ENCODE data around the gene TRMT1L.

TRMT1L gene

DNA sequence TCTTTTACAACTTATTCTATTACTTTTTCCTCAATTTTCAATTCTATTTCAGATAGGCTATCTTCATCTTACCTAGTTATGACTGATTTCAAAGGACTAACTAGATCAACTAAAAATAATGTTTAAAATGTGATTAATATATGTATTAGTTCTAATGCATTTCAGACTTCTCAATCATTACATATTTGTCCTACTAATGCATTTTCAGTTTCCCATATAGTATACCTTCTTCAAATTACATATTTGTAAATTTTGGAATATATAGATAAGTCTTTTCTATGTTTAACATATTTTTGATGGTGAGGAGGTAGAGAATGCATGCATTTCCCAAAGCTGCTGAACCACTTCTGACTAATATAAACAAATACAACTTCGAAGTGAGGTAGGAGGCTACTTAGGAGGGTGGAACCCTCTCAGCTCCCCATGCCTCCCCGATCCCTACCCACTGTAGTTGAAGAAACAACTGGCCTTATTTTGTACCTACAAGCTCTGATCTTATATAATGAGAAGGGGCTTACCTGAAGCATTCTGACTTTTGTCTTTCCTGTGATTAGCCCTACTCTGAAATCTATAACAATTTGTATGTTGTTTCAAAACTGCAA lies 1.7 kb downstream of the TRMT1L start:
- DNase-seq (no peak), ATAC-seq (replicated peaks) (no peak)
- Mint-ChIP-seq H3K9me3 (no peaks in the 10 kb centered on the region), H3K4me3 (peak overlapping the region in 1 of 2 donors; percentile 99), H3K27ac (peak overlapping the region; percentile 98), H3K36me3 (ENCODE audit: insufficient read depth) (peaks cover 26% of the 10 kb centered on the region), H3K27me3 (no peaks in the 10 kb centered on the region), H3K4me1 (ENCODE audit: low read depth in 2 of 2) (peaks cover 14 to 34% of the 10 kb centered on the region in 2 donors)

DNA sequence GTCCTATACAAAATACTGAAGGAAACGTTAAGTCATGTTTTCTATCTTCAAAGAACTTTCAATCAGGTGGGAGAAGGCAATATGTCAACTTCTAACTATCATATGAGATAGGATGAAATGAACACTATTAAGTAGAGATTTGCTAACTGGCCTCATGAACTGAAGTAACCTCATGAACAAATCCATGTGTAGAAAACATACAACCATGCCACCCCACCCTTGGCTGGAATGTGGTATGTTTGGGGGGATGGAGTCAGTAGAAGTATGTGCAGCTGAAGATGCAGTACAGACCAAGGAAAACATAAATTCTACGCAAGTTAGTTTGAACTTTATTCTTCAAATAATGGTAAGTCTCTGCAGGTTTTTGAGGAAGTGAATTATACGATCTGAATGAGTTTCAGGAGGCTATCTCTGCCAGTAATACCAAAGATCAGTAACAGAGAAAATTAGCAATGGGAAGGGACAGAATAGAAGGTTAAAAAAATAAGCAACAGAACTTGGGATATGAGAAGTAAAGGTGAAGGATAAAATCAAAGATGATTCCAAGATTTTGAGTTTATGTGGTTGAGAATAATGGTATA lies 4.5 kb downstream of the TRMT1L start:
- Mint-ChIP-seq H3K4me1 (ENCODE audit: low read depth in 2 of 2) (peaks cover 7 to 34% of the 10 kb centered on the region in 2 donors), H3K4me3 (no peak overlapping the region), H3K36me3 (ENCODE audit: insufficient read depth) (peaks cover 39% of the 10 kb centered on the region), H3K27me3 (no peaks in the 10 kb centered on the region), H3K27ac (no peak overlapping the region), H3K9me3 (no peaks in the 10 kb centered on the region)
- no peak for ATAC-seq (replicated peaks)
- DNase-seq: no peak

GRCh38 chr1:185151215-185151614 lies 5.5 kb downstream of the TRMT1L start:
- DNase-seq (no peak), ATAC-seq (replicated peaks) (no peak)
- Mint-ChIP-seq H3K4me3 (no peak overlapping the region), H3K9me3 (no peaks in the 10 kb centered on the region), H3K36me3 (ENCODE audit: insufficient read depth) (peaks cover 36% of the 10 kb centered on the region), H3K27me3 (no peaks in the 10 kb centered on the region), H3K27ac (no peak overlapping the region), H3K4me1 (ENCODE audit: low read depth in 2 of 2) (peaks cover 7 to 32% of the 10 kb centered on the region in 2 donors)

- H3K27me3 Mint-ChIP-seq: no peaks in the 10 kb centered on the region
- no peak overlapping the region for H3K27ac Mint-ChIP-seq
- DNase-seq (no peak), ATAC-seq (replicated peaks) (no peak)
- H3K4me3 Mint-ChIP-seq: no peak overlapping the region
- no peaks in the 10 kb centered on the region for H3K9me3 Mint-ChIP-seq
- peaks cover 0 to 6% of the 10 kb centered on the region in 2 donors for H3K4me1 Mint-ChIP-seq (ENCODE audit: low read depth in 2 of 2)
- H3K36me3 Mint-ChIP-seq (ENCODE audit: insufficient read depth): peaks cover 54% of the 10 kb centered on the region
Observed at GRCh38 chr1:185144233-185144632, 12.5 kb downstream of the TRMT1L start.

DNA sequence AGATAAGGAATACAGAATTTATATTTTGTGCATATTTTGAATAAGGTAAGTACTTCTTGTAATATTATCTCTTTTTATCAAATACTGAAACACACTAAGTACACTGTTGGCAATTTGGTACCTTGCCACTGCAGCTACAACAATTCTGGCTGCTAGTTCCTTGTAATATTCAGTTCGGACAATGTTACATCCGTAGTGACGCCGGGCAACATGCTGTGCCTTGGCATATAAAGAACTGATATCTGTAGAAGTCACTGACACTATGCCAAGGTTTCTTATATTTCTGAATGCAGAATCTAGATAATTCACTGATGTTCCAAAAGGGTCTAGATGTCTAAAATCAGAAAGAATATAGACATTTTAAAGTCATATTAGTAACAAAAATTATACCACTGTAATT lies 17.5 kb downstream of the TRMT1L start:
- Mint-ChIP-seq H3K4me1 (ENCODE audit: low read depth in 2 of 2) (no peaks in the 10 kb centered on the region), H3K4me3 (no peak overlapping the region), H3K9me3 (no peaks in the 10 kb centered on the region), H3K27ac (no peak overlapping the region), H3K27me3 (no peaks in the 10 kb centered on the region), H3K36me3 (ENCODE audit: insufficient read depth) (peaks cover 49% of the 10 kb centered on the region)
- DNase-seq: no peak
- no peak for ATAC-seq (replicated peaks)

DNA sequence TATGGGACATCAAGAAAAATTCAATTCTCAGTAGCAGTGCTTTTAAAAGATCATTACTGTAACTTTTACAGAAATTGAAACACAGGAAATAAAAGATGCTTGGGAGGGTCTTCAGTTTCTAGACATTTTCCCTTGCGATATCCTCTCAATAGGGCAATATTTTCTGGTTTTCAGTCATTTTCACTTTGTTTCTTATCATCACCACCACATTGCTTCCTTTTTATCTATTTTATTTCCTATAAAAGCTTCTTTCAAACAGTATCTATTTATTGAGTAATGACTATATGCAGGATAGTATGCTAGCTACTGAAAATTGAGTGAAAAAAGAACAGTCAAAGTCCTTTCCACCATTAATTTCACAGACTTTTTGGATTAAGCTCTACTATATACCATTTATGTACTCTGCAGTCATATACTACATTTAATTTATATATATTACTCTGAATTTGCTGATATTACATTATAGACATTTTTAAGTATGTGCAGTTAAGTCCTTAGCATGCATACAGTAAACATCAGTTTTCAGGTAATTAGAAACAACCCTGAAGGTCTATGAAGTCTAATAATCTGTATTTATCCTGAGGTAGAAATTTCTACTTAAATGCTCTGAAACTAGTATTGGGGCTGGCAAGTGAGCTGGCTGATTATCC lies 18.7 kb downstream of the TRMT1L start:
- no peaks in the 10 kb centered on the region for H3K4me1 Mint-ChIP-seq (ENCODE audit: low read depth in 2 of 2)
- H3K27ac Mint-ChIP-seq: peak overlapping the region in 1 of 2 donors; percentile 12
- no peaks in the 10 kb centered on the region for H3K27me3 Mint-ChIP-seq
- DNase-seq (no peak), ATAC-seq (replicated peaks) (no peak)
- H3K9me3 Mint-ChIP-seq: no peaks in the 10 kb centered on the region
- H3K36me3 Mint-ChIP-seq (ENCODE audit: insufficient read depth): peaks cover 55% of the 10 kb centered on the region
- no peak overlapping the region for H3K4me3 Mint-ChIP-seq

DNA sequence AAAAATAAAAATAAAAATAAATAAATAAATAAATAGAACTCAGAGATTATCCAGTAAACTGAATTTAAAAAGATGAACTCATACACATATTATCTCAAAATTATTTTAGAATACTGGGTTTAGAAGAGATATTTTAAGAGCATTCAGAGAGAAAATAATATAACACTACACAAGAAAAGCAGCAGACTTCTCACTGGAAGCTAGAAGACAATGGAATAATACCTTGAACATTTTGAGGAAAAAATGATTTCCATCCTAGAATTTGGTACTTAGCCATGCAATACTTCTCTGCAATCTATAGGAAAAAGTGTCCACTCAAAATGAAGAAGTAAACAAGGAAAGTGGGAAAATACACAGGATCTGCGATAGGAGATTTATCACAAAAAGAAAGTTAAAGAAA lies 24.2 kb downstream of the TRMT1L start:
- Mint-ChIP-seq H3K4me1 (ENCODE audit: low read depth in 2 of 2) (no peaks in the 10 kb centered on the region), H3K36me3 (ENCODE audit: insufficient read depth) (peaks cover 63% of the 10 kb centered on the region), H3K27ac (no peak overlapping the region), H3K9me3 (peaks cover 0 to 2% of the 10 kb centered on the region in 2 donors), H3K27me3 (no peaks in the 10 kb centered on the region), H3K4me3 (no peak overlapping the region)
- no peak for ATAC-seq (replicated peaks)
- no peak for DNase-seq

GRCh38 chr1:185129708-185130107 lies 27.0 kb downstream of the TRMT1L start:
- no peaks in the 10 kb centered on the region for H3K4me1 Mint-ChIP-seq (ENCODE audit: low read depth in 2 of 2)
- no peak overlapping the region for H3K27ac Mint-ChIP-seq
- peaks cover 69% of the 10 kb centered on the region for H3K36me3 Mint-ChIP-seq (ENCODE audit: insufficient read depth)
- DNase-seq (no peak), ATAC-seq (replicated peaks) (no peak)
- H3K27me3 Mint-ChIP-seq: no peaks in the 10 kb centered on the region
- H3K9me3 Mint-ChIP-seq: peaks cover 0 to 2% of the 10 kb centered on the region in 2 donors
- H3K4me3 Mint-ChIP-seq: no peak overlapping the region

- no peaks in the 10 kb centered on the region for H3K27me3 Mint-ChIP-seq
- ATAC-seq (replicated peaks) (no peak), DNase-seq (no peak)
- peaks cover 9 to 20% of the 10 kb centered on the region in 2 donors for H3K9me3 Mint-ChIP-seq
- no peaks in the 10 kb centered on the region for H3K36me3 Mint-ChIP-seq (ENCODE audit: insufficient read depth)
- no peak overlapping the region for H3K27ac Mint-ChIP-seq
- H3K4me3 Mint-ChIP-seq: no peak overlapping the region
- peaks cover 0 to 6% of the 10 kb centered on the region in 2 donors for H3K4me1 Mint-ChIP-seq (ENCODE audit: low read depth in 2 of 2)
Observed at GRCh38 chr1:185112356-185112755, 44.4 kb downstream of the TRMT1L start.

- H3K4me3 Mint-ChIP-seq: no peak overlapping the region
- peaks cover 0 to 6% of the 10 kb centered on the region in 2 donors for H3K4me1 Mint-ChIP-seq (ENCODE audit: low read depth in 2 of 2)
- no peaks in the 10 kb centered on the region for H3K27me3 Mint-ChIP-seq
- no peak for ATAC-seq (replicated peaks)
- peaks cover 9 to 20% of the 10 kb centered on the region in 2 donors for H3K9me3 Mint-ChIP-seq
- H3K36me3 Mint-ChIP-seq (ENCODE audit: insufficient read depth): no peaks in the 10 kb centered on the region
- H3K27ac Mint-ChIP-seq: no peak overlapping the region
- no peak for DNase-seq
Observed at GRCh38 chr1:185111873-185112272, 44.9 kb downstream of the TRMT1L start.

DNA sequence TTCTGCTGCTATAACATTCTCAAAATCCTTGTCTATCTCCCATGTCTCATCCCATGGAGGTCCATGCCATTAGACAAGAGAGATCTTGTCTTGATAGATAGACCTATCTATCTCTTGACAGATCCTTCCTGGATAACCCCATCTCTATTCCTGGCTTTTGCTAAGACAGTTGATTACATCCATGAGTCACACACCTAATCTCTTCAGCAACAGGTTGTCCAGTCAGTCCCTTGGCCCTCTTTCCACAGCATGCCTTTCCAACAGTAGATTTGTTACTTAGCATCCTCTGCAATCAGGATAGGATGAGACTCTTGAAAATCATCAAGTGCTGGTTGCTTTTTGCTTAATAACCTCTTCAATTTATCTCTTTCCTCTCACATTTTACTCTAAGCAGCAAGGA lies 46.6 kb downstream of the TRMT1L start:
- no peak overlapping the region for H3K4me3 Mint-ChIP-seq
- no peak overlapping the region for H3K27ac Mint-ChIP-seq

GRCh38 chr1:185108321-185108720 lies 48.4 kb downstream of the TRMT1L start:
- H3K4me3 Mint-ChIP-seq: no peak overlapping the region
- H3K4me1 Mint-ChIP-seq (ENCODE audit: low read depth in 2 of 2): peaks cover 0 to 6% of the 10 kb centered on the region in 2 donors
- ATAC-seq (replicated peaks) (no peak), DNase-seq (no peak)
- H3K36me3 Mint-ChIP-seq (ENCODE audit: insufficient read depth): no peaks in the 10 kb centered on the region
- no peak overlapping the region for H3K27ac Mint-ChIP-seq
- no peaks in the 10 kb centered on the region for H3K27me3 Mint-ChIP-seq
- H3K9me3 Mint-ChIP-seq: peaks cover 9 to 20% of the 10 kb centered on the region in 2 donors

More for the DNA sequence above, 46.6 kb downstream of the TRMT1L start:
- DNase-seq (no peak), ATAC-seq (replicated peaks) (no peak)
- Mint-ChIP-seq H3K27me3 (no peaks in the 10 kb centered on the region), H3K9me3 (peaks cover 9 to 20% of the 10 kb centered on the region in 2 donors), H3K4me1 (ENCODE audit: low read depth in 2 of 2) (peaks cover 0 to 6% of the 10 kb centered on the region in 2 donors), H3K36me3 (ENCODE audit: insufficient read depth) (no peaks in the 10 kb centered on the region)

- Mint-ChIP-seq H3K9me3 (peaks cover 6 to 13% of the 10 kb centered on the region in 2 donors), H3K4me1 (ENCODE audit: low read depth in 2 of 2) (no peaks in the 10 kb centered on the region)
- ATAC-seq (replicated peaks): no peak
Observed at GRCh38 chr1:185105121-185105520, 51.6 kb downstream of the TRMT1L start.

GRCh38 chr1:185104083-185104482 lies 52.7 kb downstream of the TRMT1L start:
- peaks cover 18% of the 10 kb centered on the region for H3K36me3 Mint-ChIP-seq (ENCODE audit: insufficient read depth)
- no peak for ATAC-seq (replicated peaks)
- H3K27me3 Mint-ChIP-seq: no peaks in the 10 kb centered on the region
- no peak overlapping the region for H3K4me3 Mint-ChIP-seq
- no peak for DNase-seq
- H3K4me1 Mint-ChIP-seq (ENCODE audit: low read depth in 2 of 2): no peaks in the 10 kb centered on the region
- H3K27ac Mint-ChIP-seq: no peak overlapping the region
- H3K9me3 Mint-ChIP-seq: peaks cover under 1 to 3% of the 10 kb centered on the region in 2 donors

More at GRCh38 chr1:185105121-185105520, 51.6 kb downstream of the TRMT1L start:
- H3K27me3 Mint-ChIP-seq: no peaks in the 10 kb centered on the region
- no peak overlapping the region for H3K27ac Mint-ChIP-seq
- peaks cover 8% of the 10 kb centered on the region for H3K36me3 Mint-ChIP-seq (ENCODE audit: insufficient read depth)
- no peak for DNase-seq
- H3K4me3 Mint-ChIP-seq: no peak overlapping the region
